Central memory CD8-positive, alpha-beta T cell (primary cell): ENCODE data around the gene GLG1.
"Not testable (repeated sequence)": the region's sequence is repeated elsewhere in the genome, so short reads cannot be mapped to it uniquely, and the experiment has no call there.

Experiments used
- ATAC-seq: fragments of 150-1000 bp; cut with Tn5 transposase; replicated peaks from 2 replicates; pipeline ENCODE4 v1.10.0; 2022; ENCODE audit warnings: mild to moderate bottlenecking, moderate FRiP score, moderate number of reproducible peaks; ENCODE audit not compliant: poor library complexity, severe bottlenecking; ENCODE audit errors: extremely low read depth
- DNase-seq, 2 donors: peaks; one replicate each; pipeline ENCODE4 v3.0.0; 2021; ENCODE audit warnings: low spot score in 2 of 2
- H3K27ac Mint-ChIP-seq: one replicate; pipeline ENCODE4 v1.8.0; 2022; ENCODE audit warnings: low read depth, mild to moderate bottlenecking, moderate library complexity, mixed read lengths
- H3K27me3 Mint-ChIP-seq: one replicate; pipeline ENCODE4 v1.8.0; 2022; ENCODE audit warnings: mixed read lengths
- H3K36me3 Mint-ChIP-seq: one replicate; pipeline ENCODE4 v1.8.0; 2022; ENCODE audit warnings: mild to moderate bottlenecking, moderate library complexity, mixed read lengths; ENCODE audit not compliant: insufficient read depth
- H3K4me1 Mint-ChIP-seq: one replicate; pipeline ENCODE4 v1.8.0; 2022; ENCODE audit warnings: mixed read lengths
- H3K4me3 Mint-ChIP-seq: one replicate; pipeline ENCODE4 v1.8.0; 2022; ENCODE audit warnings: mild to moderate bottlenecking, moderate library complexity, mixed read lengths
- H3K9me3 Mint-ChIP-seq: one replicate; pipeline ENCODE4 v1.8.0; 2022; ENCODE audit warnings: mixed read lengths

GLG1 gene

DNA sequence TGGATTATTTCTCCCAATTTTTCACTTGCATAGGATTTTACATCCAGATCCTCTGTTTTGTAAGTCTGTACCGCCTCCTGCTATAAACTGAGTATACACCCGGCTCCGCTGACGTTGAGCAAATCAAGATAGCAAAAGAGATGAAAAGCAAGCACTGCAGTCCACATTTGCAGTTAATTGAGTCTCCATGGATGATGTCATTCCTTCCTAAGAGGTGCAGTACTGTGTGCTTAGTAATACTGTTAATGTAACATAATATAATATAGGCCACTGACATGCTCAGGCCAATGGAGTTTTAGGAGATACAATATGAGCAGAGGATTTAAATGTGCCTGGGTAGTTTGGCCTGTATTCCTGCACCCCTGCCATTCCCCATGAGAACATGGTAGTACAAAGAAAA, 72.3 kb downstream of the GLG1 start:
- Mint-ChIP-seq H3K4me1 (peaks cover 21% of the 10 kb centered on the region), H3K36me3 (peaks cover 12% of the 10 kb centered on the region)
- H3K4me3 Mint-ChIP-seq, DNase-seq, H3K27me3 Mint-ChIP-seq, H3K9me3 Mint-ChIP-seq, ATAC-seq, H3K27ac Mint-ChIP-seq: not testable (repeated sequence)

GRCh38 chr16:74524926-74525325, 82.0 kb downstream of the GLG1 start:
- no peak for ATAC-seq
- H3K36me3 Mint-ChIP-seq, result peaks cover 20% of the 10 kb centered on the region
- H3K27me3 Mint-ChIP-seq, result no peaks in the 10 kb centered on the region
- H3K27ac Mint-ChIP-seq, result no peak overlapping the region
- H3K4me1 Mint-ChIP-seq, result peaks cover 9% of the 10 kb centered on the region
- no peak overlapping the region for H3K4me3 Mint-ChIP-seq
- no peaks in the 10 kb centered on the region for H3K9me3 Mint-ChIP-seq
- DNase-seq, result no peak

DNA sequence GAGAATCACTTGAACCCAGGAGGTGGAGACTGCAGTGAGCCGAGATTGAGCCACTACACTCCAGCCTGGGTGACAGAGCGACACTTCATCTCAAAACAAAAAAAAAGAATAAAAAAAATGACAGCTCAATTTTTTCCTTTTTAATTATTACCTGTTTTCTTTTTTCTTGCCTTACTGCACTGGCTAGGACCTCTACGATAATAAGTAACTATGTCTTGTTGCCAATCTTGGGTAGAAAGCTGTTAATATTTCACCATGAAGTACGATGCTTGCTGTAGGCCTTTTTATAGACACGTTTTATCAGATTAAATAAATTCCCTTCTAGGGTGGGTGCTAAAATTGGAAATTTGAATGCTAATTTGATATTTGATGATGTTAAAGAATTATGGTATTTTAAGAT, 82.8 kb downstream of the GLG1 start:
- Mint-ChIP-seq H3K27me3 (no peaks in the 10 kb centered on the region), H3K27ac (no peak overlapping the region), H3K4me1 (peaks cover 9% of the 10 kb centered on the region), H3K36me3 (peaks cover 15% of the 10 kb centered on the region), H3K4me3 (no peak overlapping the region), H3K9me3 (no peaks in the 10 kb centered on the region)
- ATAC-seq (no peak), DNase-seq (no peak)

GRCh38 chr16:74523706-74524105, 83.2 kb downstream of the GLG1 start:
- not testable (repeated sequence) for DNase-seq, H3K27ac Mint-ChIP-seq, ATAC-seq, H3K4me3 Mint-ChIP-seq, H3K9me3 Mint-ChIP-seq, H3K4me1 Mint-ChIP-seq, H3K27me3 Mint-ChIP-seq
- H3K36me3 Mint-ChIP-seq, result peaks cover 15% of the 10 kb centered on the region

DNA sequence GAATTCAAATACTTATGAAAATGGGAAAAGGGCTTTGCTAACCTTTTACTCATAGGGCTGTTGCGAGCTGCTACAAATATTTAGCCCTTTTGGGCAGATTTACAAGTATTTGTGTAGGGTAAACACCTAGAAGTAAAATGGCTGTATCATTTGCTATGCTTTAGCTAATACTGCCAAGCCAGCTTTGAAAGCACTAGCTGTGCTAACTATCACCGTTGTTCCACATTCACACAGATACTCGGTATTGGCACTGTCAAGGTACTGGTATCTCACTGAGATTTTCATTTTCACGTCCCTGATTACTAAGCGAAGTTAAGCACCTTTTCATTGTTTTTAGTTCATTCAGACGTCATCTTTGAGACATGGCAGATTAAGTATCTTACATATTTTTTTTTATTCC, 84.8 kb downstream of the GLG1 start:
- Mint-ChIP-seq H3K27me3 (no peaks in the 10 kb centered on the region), H3K36me3 (peaks cover 5% of the 10 kb centered on the region), H3K4me3 (no peak overlapping the region), H3K27ac (no peak overlapping the region), H3K9me3 (no peaks in the 10 kb centered on the region), H3K4me1 (peaks cover 18% of the 10 kb centered on the region)
- no peak for DNase-seq
- no peak for ATAC-seq

- peak overlapping the region; percentile 6 for H3K27ac Mint-ChIP-seq
- no peak for ATAC-seq
- H3K27me3 Mint-ChIP-seq, result no peaks in the 10 kb centered on the region
- H3K9me3 Mint-ChIP-seq, result no peaks in the 10 kb centered on the region
- no peak overlapping the region for H3K4me3 Mint-ChIP-seq
- H3K36me3 Mint-ChIP-seq, result peaks cover 5% of the 10 kb centered on the region
- no peak for DNase-seq
- H3K4me1 Mint-ChIP-seq, result peaks cover 20% of the 10 kb centered on the region
These were observed 85.2 kb downstream of the GLG1 start for GRCh38 chr16:74521691-74522090.

GRCh38 chr16:74518934-74519333, 88.0 kb downstream of the GLG1 start:
- H3K27ac Mint-ChIP-seq, H3K27me3 Mint-ChIP-seq, H3K36me3 Mint-ChIP-seq, ATAC-seq, H3K9me3 Mint-ChIP-seq, DNase-seq, H3K4me3 Mint-ChIP-seq: not testable (repeated sequence)
- peaks cover 47% of the 10 kb centered on the region for H3K4me1 Mint-ChIP-seq

- H3K4me3 Mint-ChIP-seq, result no peak overlapping the region
- H3K4me1 Mint-ChIP-seq, result peaks cover 60% of the 10 kb centered on the region
These were observed 95.0 kb downstream of the GLG1 start for GRCh38 chr16:74511961-74512360.

DNA sequence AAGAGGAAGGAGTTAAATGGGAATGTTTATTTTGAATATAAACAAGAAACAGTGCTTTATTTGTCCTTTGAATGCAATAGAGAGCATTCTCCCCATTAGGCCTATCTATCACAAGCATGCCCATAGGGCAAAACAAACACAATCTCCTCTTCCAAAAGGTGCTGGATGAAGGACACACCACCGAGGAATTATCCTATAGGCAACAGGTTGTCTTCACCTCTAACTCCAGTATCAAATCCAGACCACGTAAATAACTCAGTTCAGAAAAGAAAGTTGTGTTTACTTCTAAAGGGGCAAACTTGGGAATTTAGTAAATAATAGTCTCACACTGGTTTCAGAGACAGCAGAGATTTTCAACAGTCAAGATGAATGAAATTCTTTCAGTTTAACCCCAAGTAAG, 101.9 kb downstream of the GLG1 start:
- no peak for ATAC-seq
- no peak for DNase-seq
- no peaks in the 10 kb centered on the region for H3K27me3 Mint-ChIP-seq
- no peaks in the 10 kb centered on the region for H3K9me3 Mint-ChIP-seq
- no peak overlapping the region for H3K4me3 Mint-ChIP-seq
- peaks cover 53% of the 10 kb centered on the region for H3K36me3 Mint-ChIP-seq
- no peak overlapping the region for H3K27ac Mint-ChIP-seq
- peaks cover 5% of the 10 kb centered on the region for H3K4me1 Mint-ChIP-seq

More at GRCh38 chr16:74511961-74512360, 95.0 kb downstream of the GLG1 start:
- Mint-ChIP-seq H3K36me3 (peaks cover 16% of the 10 kb centered on the region), H3K27ac (no peak overlapping the region), H3K9me3 (no peaks in the 10 kb centered on the region), H3K27me3 (no peaks in the 10 kb centered on the region)
- DNase-seq (no peak), ATAC-seq (no peak)

GRCh38 chr16:74503412-74503811, 103.5 kb downstream of the GLG1 start:
- Mint-ChIP-seq H3K27ac (no peak overlapping the region), H3K4me1 (peaks cover 1% of the 10 kb centered on the region), H3K4me3 (no peak overlapping the region), H3K27me3 (no peaks in the 10 kb centered on the region), H3K9me3 (no peaks in the 10 kb centered on the region), H3K36me3 (peaks cover 53% of the 10 kb centered on the region)
- no peak for ATAC-seq
- DNase-seq, result no peak

GRCh38 chr16:74501484-74502478, 105.1 kb downstream of the GLG1 start:
- Mint-ChIP-seq H3K27ac (no peak overlapping the region), H3K4me1 (no peaks in the 10 kb centered on the region), H3K9me3 (no peaks in the 10 kb centered on the region), H3K36me3 (peaks cover 42% of the 10 kb centered on the region), H3K27me3 (no peaks in the 10 kb centered on the region), H3K4me3 (no peak overlapping the region)
- DNase-seq (no peak), ATAC-seq (no peak)

DNA sequence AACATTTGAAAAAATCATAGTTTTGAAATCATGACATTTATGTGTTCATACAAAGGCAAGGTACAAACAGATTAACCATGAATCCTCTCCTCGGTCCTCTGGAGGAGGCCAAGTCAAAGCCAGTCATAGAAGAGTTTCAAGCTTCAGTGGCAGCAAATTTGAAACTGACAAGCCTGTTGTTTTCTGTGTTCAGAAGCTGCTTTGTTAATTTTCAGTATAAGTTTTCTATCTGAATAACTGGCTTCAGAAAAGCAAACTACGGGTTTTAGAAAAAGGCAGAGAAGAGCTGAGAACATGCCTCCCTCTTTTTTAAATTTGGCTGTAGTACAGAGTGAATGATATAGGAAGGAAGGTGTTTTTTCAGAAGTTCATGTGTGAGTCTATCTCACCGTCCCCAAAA, 106.0 kb downstream of the GLG1 start:
- H3K36me3 Mint-ChIP-seq, result peaks cover 40% of the 10 kb centered on the region
- H3K27ac Mint-ChIP-seq, result no peak overlapping the region
- H3K9me3 Mint-ChIP-seq, result no peaks in the 10 kb centered on the region
- no peak for DNase-seq
- no peaks in the 10 kb centered on the region for H3K4me1 Mint-ChIP-seq
- H3K4me3 Mint-ChIP-seq, result no peak overlapping the region
- no peak for ATAC-seq
- H3K27me3 Mint-ChIP-seq, result no peaks in the 10 kb centered on the region

GRCh38 chr16:74499114-74499513, 107.8 kb downstream of the GLG1 start:
- ATAC-seq (no peak), DNase-seq (no peak)
- no peaks in the 10 kb centered on the region for H3K27me3 Mint-ChIP-seq
- no peaks in the 10 kb centered on the region for H3K9me3 Mint-ChIP-seq
- peaks cover 46% of the 10 kb centered on the region for H3K36me3 Mint-ChIP-seq
- no peak overlapping the region for H3K4me3 Mint-ChIP-seq
- no peak overlapping the region for H3K27ac Mint-ChIP-seq
- no peaks in the 10 kb centered on the region for H3K4me1 Mint-ChIP-seq
